Measurements from ENCODE around the gene ABAT. TPM values are rescaled to one million over a fixed set of nuclear protein-coding genes. Genes with fewer than 3 reads are reported as not detected.
"Not testable (repeated sequence)": the region's sequence is repeated elsewhere in the genome, so short reads cannot be mapped to it uniquely, and the experiment has no call there.

Gene ABAT
- total and polyA plus RNA-seq, 9 donors = 3.8 to 20.3 (median 13.6) TPM

- Histone ChIP-seq H3K36me3 (no peaks in the 10 kb centered on the region), H3K4me3 (no peak overlapping the region), H3K27ac (no peak overlapping the region), H3K4me1 (ENCODE audit: insufficient read depth) (peaks cover 6% of the 10 kb centered on the region), H3K9me3 (no peaks in the 10 kb centered on the region), H3K27me3 (no peaks in the 10 kb centered on the region)
- intact Hi-C loops (cut with DNase I) = no loop called here
- 17 to 26% (median 18%) methylated on average over 6 of the region's 6 CpGs for whole genome bisulfite sequencing, 3 donors
- DNase-seq = no peak
- no peak for TF ChIP-seq CTCF (IDR thresholded peaks at IDR 0.05)
- TF ChIP-seq POLR2A (IDR thresholded peaks at IDR 0.05) = no peak
- TF ChIP-seq EP300 (IDR thresholded peaks at IDR 0.05) = no peak
Measured at GRCh38 chr16:8740775-8741355, 66.4 kb downstream of the ABAT start.

GRCh38 chr16:8741636-8742035, 67.2 kb downstream of the ABAT start:
- Histone ChIP-seq H3K36me3 (no peaks in the 10 kb centered on the region), H3K4me3 (no peak overlapping the region), H3K9me3 (no peaks in the 10 kb centered on the region), H3K27ac (no peak overlapping the region), H3K27me3 (no peaks in the 10 kb centered on the region), H3K4me1 (ENCODE audit: insufficient read depth) (peaks cover 6% of the 10 kb centered on the region)
- 64 to 76% (median 76%) methylated on average over 2 of the region's 2 CpGs for WGBS, 3 donors
- intact Hi-C loops (cut with DNase I) = no loop called here
- DNase-seq = no peak
- TF ChIP-seq EP300 (IDR thresholded peaks at IDR 0.05) = no peak
- TF ChIP-seq CTCF (IDR thresholded peaks at IDR 0.05) = no peak
- no peak for TF ChIP-seq POLR2A (IDR thresholded peaks at IDR 0.05)

- TF ChIP-seq CTCF (IDR thresholded peaks at IDR 0.05) (no peak), EP300 (IDR thresholded peaks at IDR 0.05) (no peak), POLR2A (IDR thresholded peaks at IDR 0.05) (no peak)
- H3K4me1 ChIP-seq (ENCODE audit: insufficient read depth) = peaks cover 6% of the 10 kb centered on the region
- H3K27ac ChIP-seq = no peak overlapping the region
- 8 to 23% (median 8%) methylated on average over 7 to 8 of the region's 8 CpGs for WGBS, 3 donors
- no peaks in the 10 kb centered on the region for H3K27me3 ChIP-seq
- no peaks in the 10 kb centered on the region for H3K9me3 ChIP-seq
- H3K36me3 ChIP-seq = no peaks in the 10 kb centered on the region
- no peak overlapping the region for H3K4me3 ChIP-seq
- no peak for DNase-seq
- intact Hi-C loops (cut with DNase I) = no loop called here
Measured at GRCh38 chr16:8742068-8742467, 67.7 kb downstream of the ABAT start.

- 94 to 96% (median 95%) methylated on average over 9 of the region's 9 CpGs for WGBS, 3 donors
- not testable (repeated sequence) for DNase-seq; H3K27me3 ChIP-seq; H3K27ac ChIP-seq; H3K4me1 ChIP-seq (ENCODE audit: insufficient read depth); H3K9me3 ChIP-seq; H3K36me3 ChIP-seq; H3K4me3 ChIP-seq
- intact Hi-C loops (cut with DNase I) = loop anchor here in 1 of 4 donors (2.0 kb wide), 1 partner anchor 48 kb away; the partner anchor contains the start of genes PMM2 and TMEM186
Measured at GRCh38 chr16:8748944-8749343, 74.5 kb downstream of the ABAT start.

- H3K4me1 ChIP-seq (ENCODE audit: insufficient read depth) = no peaks in the 10 kb centered on the region
- no peak for DNase-seq
- H3K36me3 ChIP-seq = no peaks in the 10 kb centered on the region
- TF ChIP-seq EP300 (IDR thresholded peaks at IDR 0.05) = no peak
- TF ChIP-seq POLR2A (IDR thresholded peaks at IDR 0.05) = no peak
- no peak for TF ChIP-seq CTCF (IDR thresholded peaks at IDR 0.05)
- no peak overlapping the region for H3K27ac ChIP-seq
- no peak overlapping the region for H3K4me3 ChIP-seq
- 70 to 71% (median 71%) methylated on average over 14 of the region's 14 CpGs for WGBS, 3 donors
- H3K9me3 ChIP-seq = no peaks in the 10 kb centered on the region
- intact Hi-C loops (cut with DNase I) = no loop called here
- no peaks in the 10 kb centered on the region for H3K27me3 ChIP-seq
Measured at GRCh38 chr16:8751481-8752311, 77.3 kb downstream of the ABAT start.

Measured in ovary (tissue), 9 donors.